GDM1 (cell line): Measurements from ENCODE around the gene LDLRAD3.

ENCODE experiments used
- DNase-seq: peaks from one replicate; lab custom pipeline; 2025; lab: John Stamatoyannopoulos, UW

The LDLRAD3 gene

GRCh38 chr11:36240173-36240572 lies 296.3 kb downstream of the LDLRAD3 start:
- DNase-seq: no peak

DNA sequence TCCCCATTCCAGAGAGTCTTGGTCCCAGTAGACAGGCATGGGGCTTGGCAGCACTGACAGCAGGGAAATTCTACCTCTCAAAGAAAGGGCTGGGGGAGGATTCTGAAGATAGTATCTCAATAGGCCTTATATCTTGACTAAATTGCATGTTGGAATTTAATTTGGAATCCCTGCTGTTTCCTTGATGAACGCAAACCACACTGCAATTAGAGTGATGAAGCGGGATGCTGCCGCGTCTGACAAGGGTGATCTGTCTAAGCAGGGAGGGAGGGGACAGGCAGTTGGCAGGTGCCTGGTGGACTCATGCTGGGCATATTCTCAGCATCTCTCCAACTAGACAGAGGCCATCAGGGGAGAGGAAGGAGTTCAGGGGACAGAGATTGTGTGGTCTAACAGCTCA lies 296.9 kb downstream of the LDLRAD3 start:
- DNase-seq: no peak

GRCh38 chr11:36241497-36241896 lies 297.6 kb downstream of the LDLRAD3 start:
- no peak for DNase-seq

GRCh38 chr11:36243641-36244040 lies 299.8 kb downstream of the LDLRAD3 start:
- no peak for DNase-seq

DNA sequence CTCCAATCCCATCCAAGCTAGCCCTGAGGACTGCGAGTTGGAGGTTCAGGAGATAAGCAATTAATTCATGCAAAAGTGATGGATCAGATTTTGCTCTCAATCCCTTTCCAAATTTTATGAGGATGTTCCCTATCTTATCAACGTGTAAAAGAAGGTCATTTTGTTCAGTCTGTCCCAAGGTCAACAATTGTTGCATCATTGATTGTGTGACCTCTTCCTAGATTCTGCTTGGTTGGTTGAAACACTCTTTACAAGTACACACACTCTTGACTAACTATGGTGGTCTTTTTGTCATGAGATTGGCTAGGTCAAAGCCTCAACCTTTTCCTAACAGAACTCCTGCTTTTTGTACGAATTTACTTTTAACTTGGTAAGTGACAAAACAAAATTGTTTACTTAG lies 303.6 kb downstream of the LDLRAD3 start:
- no peak for DNase-seq

DNA sequence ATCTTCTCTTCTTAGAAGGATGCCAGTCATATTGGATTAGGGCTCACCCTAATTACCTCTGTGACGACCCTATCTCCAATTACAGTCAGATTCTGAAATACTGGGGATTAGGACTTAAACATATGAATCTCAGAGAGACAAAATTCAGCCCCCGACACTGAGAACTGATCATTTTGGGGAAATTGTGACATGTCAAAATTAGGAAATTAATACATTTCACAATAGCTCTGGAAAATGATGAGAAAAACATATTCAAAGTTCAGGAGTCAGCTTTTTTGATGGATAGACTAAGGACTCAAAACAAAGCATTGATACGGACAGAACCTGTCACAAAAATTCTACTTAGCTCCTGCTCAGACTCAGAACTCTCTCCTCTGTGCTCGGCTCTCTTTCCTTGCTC lies 304.6 kb downstream of the LDLRAD3 start:
- DNase-seq: no peak

GRCh38 chr11:36249246-36249645 lies 305.4 kb downstream of the LDLRAD3 start:
- DNase-seq: no peak

- DNase-seq: no peak
Measured at GRCh38 chr11:36251823-36252222, 308.0 kb downstream of the LDLRAD3 start.

GRCh38 chr11:36253238-36253637 lies 309.4 kb downstream of the LDLRAD3 start:
- no peak for DNase-seq

GRCh38 chr11:36254713-36255112 lies 310.9 kb downstream of the LDLRAD3 start:
- DNase-seq: no peak

DNA sequence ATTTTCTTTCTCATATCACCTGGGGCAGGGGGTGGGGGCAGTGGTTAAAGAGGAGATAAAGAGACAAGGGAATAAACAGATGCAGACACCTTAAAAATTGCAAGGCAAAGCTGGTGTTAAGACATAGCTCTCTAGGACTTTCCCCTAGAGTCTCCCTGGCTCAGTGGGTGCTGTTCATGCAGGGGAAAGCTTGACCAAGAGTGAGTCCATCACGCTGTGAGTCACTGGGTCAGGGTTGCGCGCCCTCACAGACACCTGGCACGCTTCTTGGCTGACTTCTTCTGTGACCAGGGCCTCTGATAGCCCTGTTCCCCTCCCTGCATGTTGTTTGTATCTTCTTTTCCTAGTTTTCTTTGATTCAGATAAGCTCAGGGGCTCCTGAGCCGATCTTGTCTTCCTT lies 313.5 kb downstream of the LDLRAD3 start:
- no peak for DNase-seq

GRCh38 chr11:36258730-36259360 lies 315.0 kb downstream of the LDLRAD3 start:
- peak; percentile 28 for DNase-seq

DNA sequence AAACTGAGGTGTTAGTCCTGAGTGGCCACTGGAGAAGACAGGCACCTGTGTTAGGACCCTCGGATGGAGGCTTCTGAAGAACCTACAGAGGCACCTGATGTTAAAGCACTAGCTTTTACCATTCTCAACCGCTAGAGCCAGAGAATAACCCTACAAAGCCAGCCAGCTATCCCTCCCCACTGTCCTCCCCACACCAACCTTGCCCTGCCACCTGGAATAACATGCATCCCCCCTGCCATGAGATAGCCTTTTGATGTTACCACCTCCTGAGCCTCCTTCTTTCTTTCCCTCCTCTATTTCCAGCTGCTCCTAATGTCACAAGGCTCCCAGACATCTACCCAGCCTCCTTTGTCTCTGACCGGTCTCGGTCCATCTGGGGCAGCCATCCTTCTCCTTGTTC lies 317.2 kb downstream of the LDLRAD3 start:
- DNase-seq: no peak

DNA sequence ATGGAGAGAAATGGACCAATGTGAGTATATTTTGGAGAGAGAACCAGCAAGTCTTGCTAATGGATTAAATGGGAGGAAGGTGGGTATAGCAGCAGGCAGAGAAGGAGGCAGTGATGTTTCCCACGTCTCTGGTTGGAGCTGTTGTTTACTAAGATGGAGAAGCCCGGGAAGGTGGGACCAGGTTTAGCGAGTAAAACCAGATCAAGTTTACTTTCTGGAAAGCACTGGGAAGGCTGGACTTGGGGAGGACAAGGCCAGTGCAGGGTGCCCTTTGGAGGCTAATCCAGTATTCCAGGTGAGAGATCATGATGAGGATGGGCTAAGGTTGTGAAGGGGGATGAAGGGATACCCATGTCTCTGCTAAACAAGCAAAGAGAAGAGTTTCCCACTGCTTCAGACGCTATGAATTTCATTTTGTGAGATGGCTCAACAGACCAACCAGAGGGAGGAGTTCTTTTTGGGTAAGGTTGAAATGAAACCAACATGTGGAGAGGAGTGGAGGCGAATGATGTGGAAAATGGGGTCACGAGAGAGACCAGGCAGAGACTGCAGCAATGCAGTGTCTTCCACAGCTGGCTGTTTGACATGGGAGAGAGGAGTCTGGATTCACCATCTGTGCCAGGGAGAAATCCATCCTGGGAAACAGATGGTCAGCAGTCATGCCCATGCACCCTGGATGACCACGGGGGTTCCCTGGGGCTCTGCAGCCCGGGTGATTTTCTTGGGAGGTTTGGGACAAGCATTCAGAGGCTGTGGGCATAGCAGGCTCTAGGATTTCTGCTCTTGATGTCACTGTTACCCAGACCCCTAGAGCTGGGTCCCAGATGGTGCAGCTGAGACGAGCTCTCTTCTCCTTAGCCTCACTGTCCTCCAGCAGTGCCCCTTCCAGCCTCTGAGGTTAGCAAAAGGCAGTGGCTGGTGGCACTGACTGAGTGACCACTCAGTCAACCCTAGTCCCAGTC lies 320.4 kb downstream of the LDLRAD3 start:
- no peak for DNase-seq

GRCh38 chr11:36264973-36265344 lies 321.1 kb downstream of the LDLRAD3 start:
- DNase-seq: no peak

DNA sequence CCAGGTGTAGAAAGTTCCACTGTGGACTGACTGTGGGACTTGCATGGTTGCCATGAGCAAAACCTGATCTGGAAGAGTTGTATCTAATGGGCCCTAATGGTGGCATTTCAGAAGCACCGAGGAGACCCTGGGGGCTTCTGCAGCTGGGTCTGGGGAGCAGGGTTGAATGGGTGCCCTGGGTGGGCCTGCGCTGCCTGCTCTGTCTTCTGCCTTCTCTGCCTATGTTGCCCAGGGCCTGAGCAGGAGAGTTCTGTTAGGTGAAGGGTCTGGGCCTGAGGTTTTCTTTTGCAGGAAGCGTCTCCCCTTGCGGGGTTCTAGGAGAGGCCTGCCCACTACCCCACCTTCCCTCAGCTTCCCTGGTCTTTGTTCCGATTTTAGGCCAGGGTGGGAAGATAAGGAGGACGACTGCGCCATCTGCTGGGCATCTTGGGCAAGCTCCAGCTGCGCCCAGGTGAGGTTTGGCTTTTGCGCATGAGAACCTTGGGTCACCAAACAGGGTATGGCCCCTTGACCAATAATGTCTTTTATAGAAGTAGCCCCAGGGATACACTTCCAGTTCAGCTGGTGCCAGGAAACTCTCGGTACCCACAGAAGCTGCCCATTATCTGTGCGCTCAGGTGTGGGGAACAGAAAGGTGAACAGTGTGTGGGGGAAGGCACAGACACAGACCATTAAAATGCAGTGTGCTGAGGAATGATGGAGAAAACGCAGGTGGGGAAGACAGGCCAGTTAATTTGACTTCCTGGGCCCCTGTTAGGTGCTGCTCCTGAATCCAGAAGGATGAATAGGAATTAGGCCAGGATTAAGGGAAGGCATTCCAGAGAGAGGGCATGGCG lies 322.1 kb downstream of the LDLRAD3 start:
- DNase-seq: no peak

GRCh38 chr11:36266767-36267166 lies 322.9 kb downstream of the LDLRAD3 start:
- no peak for DNase-seq

GRCh38 chr11:36268337-36268985 lies 324.6 kb downstream of the LDLRAD3 start:
- no peak for DNase-seq

GRCh38 chr11:36270701-36271100 lies 326.8 kb downstream of the LDLRAD3 start:
- no peak for DNase-seq

DNA sequence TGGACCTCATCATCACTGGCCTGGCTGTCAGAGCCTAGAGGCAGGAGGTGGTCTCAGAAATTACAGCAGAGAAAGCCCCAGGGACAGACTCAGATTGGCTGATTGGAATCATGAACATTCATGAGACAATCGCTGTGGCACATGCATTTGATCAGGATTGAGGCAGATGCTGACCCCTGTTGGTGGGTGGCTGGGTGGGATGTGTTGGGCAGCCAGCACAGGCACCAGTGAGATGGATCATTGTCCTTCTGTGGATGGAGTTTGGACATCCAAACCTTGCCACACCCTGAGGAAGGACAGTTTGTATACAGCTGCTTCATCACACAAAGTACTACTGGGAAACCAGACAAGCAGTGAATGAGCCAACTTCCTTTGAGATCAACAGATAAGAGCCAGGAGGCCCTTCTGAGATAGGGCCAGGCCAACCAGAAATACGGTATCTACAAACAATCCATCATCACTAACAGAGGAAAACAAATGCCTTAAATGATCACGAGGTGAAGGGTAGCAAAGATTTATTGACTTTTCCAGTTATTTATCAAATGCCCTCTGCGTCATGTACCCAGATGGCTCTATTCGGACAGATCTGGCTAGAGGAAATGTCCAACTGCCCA lies 328.0 kb downstream of the LDLRAD3 start:
- DNase-seq: no peak

GRCh38 chr11:36273110-36273509 lies 329.2 kb downstream of the LDLRAD3 start:
- no peak for DNase-seq

GRCh38 chr11:36274414-36274813 lies 330.6 kb downstream of the LDLRAD3 start:
- DNase-seq: no peak
